SU-DHL-6 (cell line): ENCODE measurements around the gene SOX13.
"Not testable (repeated sequence)": the region's sequence is repeated elsewhere in the genome, so short reads cannot be mapped to it uniquely, and the experiment has no call there.

Experiments used
- H2AFZ ChIP-seq: fragments of 200-600 bp; sonication (generic); 2 replicates; pipeline ENCODE4 v1.6.1; 2014; ENCODE audit warnings: low read depth, mild to moderate bottlenecking, moderate library complexity, mixed read lengths, antibody characterized with exemption, low read length; ENCODE audit not compliant: severe bottlenecking
- H3F3A ChIP-seq: fragments of 200-600 bp; shearing (Covaris generic); 2 replicates; pipeline ENCODE4 v1.6.0; 2016; ENCODE audit warnings: antibody characterized with exemption, mild to moderate bottlenecking; ENCODE audit not compliant: insufficient read depth
- H3K27ac ChIP-seq: fragments of 200-600 bp; sonication (generic); 2 replicates; pipeline ENCODE4 v1.5.1; 2016; ENCODE audit warnings: low read depth, mild to moderate bottlenecking, low read length, moderate library complexity, mixed read lengths
- H3K27me3 ChIP-seq: fragments of 200-600 bp; sonication (generic), shearing (Covaris generic); 2 replicates; pipeline ENCODE4 v1.6.0; 2014; ENCODE audit warnings: mild to moderate bottlenecking, low read length
- H3K36me3 ChIP-seq: fragments of 200-600 bp; sonication (generic); 2 replicates; pipeline ENCODE4 v1.6.1; 2014; ENCODE audit warnings: mild to moderate bottlenecking, low read length, mixed read lengths
- H3K4me2 ChIP-seq: fragments of 300-600, 200-600 bp; shearing (Covaris generic), sonication (generic); 2 replicates; pipeline ENCODE4 v1.6.0; 2014; ENCODE audit warnings: low read length, low read depth, mild to moderate bottlenecking; ENCODE audit not compliant: poor library complexity, severe bottlenecking
- H3K4me3 ChIP-seq: fragments of 200-600 bp; sonication (generic); 2 replicates; pipeline ENCODE4 v1.5.1; 2014; ENCODE audit warnings: antibody characterized with exemption, low read length, mild to moderate bottlenecking, mixed read lengths; ENCODE audit not compliant: insufficient read depth, poor library complexity, severe bottlenecking
- H3K79me2 ChIP-seq: fragments of 200-600 bp; sonication (generic); 2 replicates; pipeline ENCODE4 v1.6.1; 2014; ENCODE audit warnings: mild to moderate bottlenecking, low read length, moderate library complexity; ENCODE audit not compliant: insufficient read depth
- H3K9ac ChIP-seq: fragments of 200-600 bp; sonication (generic); 2 replicates; pipeline ENCODE4 v1.7.0; 2014; ENCODE audit warnings: mild to moderate bottlenecking, low read length
- H3K9me2 ChIP-seq: fragments of 200-600 bp; sonication (generic); replicated peaks from 2 replicates; pipeline ENCODE4 v1.6.1; 2014; ENCODE audit warnings: low read length; ENCODE audit not compliant: insufficient read depth
- H3K9me3 ChIP-seq: fragments of 200-600 bp; sonication (generic); 2 replicates; pipeline ENCODE4 v1.6.1; 2014; ENCODE audit warnings: low read length, mixed read lengths; ENCODE audit not compliant: insufficient read depth
- H4K20me1 ChIP-seq: fragments of 200-600 bp; sonication (generic); 2 replicates; pipeline ENCODE4 v1.6.1; 2014; ENCODE audit warnings: low read depth, mild to moderate bottlenecking, antibody characterized with exemption, low read length, moderate library complexity, mixed read lengths
- CTCF ChIP-seq: fragments of 200-600 bp; sonication (generic); IDR thresholded peaks from one replicate; pipeline ENCODE4 v1.5.1; 2017; ENCODE audit warnings: antibody characterized with exemption, mild to moderate bottlenecking, low read length, moderate library complexity; ENCODE audit not compliant: insufficient read depth, poor library complexity, severe bottlenecking
- EZH2phosphoT487 ChIP-seq: fragments of 200-600 bp; sonication (generic), shearing (Covaris generic); conservative IDR thresholded peaks from 2 replicates; pipeline ENCODE4 v1.6.1; 2018; ENCODE audit warnings: mild to moderate bottlenecking, antibody characterized with exemption, low read length, moderate library complexity, mixed read lengths

The SOX13 gene

GRCh38 chr1:204087893-204088528 is 15.1 kb downstream of the SOX13 start:
- no peak for TF ChIP-seq EZH2phosphoT487
- no peak for TF ChIP-seq CTCF
- H3K79me2 ChIP-seq: no peaks in the 10 kb centered on the region
- H3K27ac ChIP-seq: no peak overlapping the region
- no peak overlapping the region for H3K9ac ChIP-seq
- H3K27me3 ChIP-seq: no peaks in the 10 kb centered on the region
- H3F3A ChIP-seq: no peaks in the 10 kb centered on the region
- H3K4me3 ChIP-seq: no peak overlapping the region
- no peaks in the 10 kb centered on the region for H3K36me3 ChIP-seq
- no peak overlapping the region for H2AFZ ChIP-seq
- H4K20me1 ChIP-seq: no peaks in the 10 kb centered on the region
- no peaks in the 10 kb centered on the region for H3K9me2 ChIP-seq
- H3K9me3 ChIP-seq: no peaks in the 10 kb centered on the region
- no peak overlapping the region for H3K4me2 ChIP-seq

DNA sequence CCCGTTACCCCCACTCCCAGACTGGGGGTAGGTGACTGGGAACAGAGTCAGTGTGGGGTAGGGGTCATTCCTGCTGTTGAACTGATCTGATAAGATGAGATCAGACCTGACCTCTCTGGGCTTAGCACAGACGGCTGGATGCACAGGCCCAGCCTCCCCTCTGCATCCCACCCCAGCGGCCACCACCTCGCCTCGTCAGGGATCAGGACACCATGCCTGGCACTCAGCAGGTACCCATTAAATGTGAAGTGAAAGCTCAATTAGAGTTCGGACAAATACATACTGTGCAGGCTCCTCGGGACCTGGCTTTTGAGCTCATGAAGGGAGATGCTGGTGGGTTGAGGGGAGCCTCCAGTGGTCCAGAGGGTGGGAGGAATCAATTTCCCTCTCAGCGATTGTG is 15.7 kb downstream of the SOX13 start:
- Histone ChIP-seq H3K9me3 (no peaks in the 10 kb centered on the region), H3K27me3 (no peaks in the 10 kb centered on the region), H2AFZ (no peak overlapping the region), H3K27ac (no peak overlapping the region), H4K20me1 (no peaks in the 10 kb centered on the region), H3K79me2 (no peaks in the 10 kb centered on the region), H3K4me2 (no peak overlapping the region), H3K4me3 (no peak overlapping the region), H3K9ac (no peak overlapping the region), H3F3A (no peaks in the 10 kb centered on the region), H3K9me2 (no peaks in the 10 kb centered on the region), H3K36me3 (no peaks in the 10 kb centered on the region)
- TF ChIP-seq EZH2phosphoT487: no peak
- no peak for TF ChIP-seq CTCF

GRCh38 chr1:204089044-204089751 is 16.3 kb downstream of the SOX13 start:
- no peak overlapping the region for H3K4me3 ChIP-seq
- H2AFZ ChIP-seq: no peak overlapping the region

DNA sequence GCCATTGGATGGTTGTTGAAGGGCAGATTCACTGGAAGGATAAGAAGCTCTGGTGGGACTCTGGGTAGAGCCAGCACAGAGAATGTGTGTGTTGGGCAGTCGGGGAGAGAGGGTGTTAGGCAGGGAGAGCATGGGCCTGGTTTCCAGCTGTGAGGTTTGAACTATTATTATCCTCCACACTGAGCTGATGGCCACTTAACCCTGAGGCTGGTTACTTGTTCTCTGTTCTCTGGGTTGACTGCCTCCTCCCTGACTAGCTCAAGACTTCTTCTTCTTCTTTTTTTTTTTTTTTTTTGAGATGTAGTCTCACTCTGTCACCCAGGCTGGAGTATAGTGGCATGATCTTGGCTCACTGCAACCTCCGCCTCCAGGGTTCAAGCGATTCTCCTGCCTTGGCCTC is 17.2 kb downstream of the SOX13 start:
- not testable (repeated sequence) for H3K9me2 ChIP-seq, H3F3A ChIP-seq, H3K27ac ChIP-seq, H3K79me2 ChIP-seq, H3K9ac ChIP-seq, H3K27me3 ChIP-seq, H4K20me1 ChIP-seq, H3K9me3 ChIP-seq, H3K36me3 ChIP-seq, H3K4me2 ChIP-seq, H3K4me3 ChIP-seq, H2AFZ ChIP-seq

More at GRCh38 chr1:204089044-204089751, 16.3 kb downstream of the SOX13 start:
- TF ChIP-seq EZH2phosphoT487: no peak
- TF ChIP-seq CTCF: no peak
- H3K27me3 ChIP-seq: no peaks in the 10 kb centered on the region
- no peaks in the 10 kb centered on the region for H3K36me3 ChIP-seq
- no peaks in the 10 kb centered on the region for H3F3A ChIP-seq
- H3K79me2 ChIP-seq: no peaks in the 10 kb centered on the region
- no peaks in the 10 kb centered on the region for H3K9me2 ChIP-seq
- H3K9me3 ChIP-seq: no peaks in the 10 kb centered on the region
- H4K20me1 ChIP-seq: no peaks in the 10 kb centered on the region
- no peak overlapping the region for H3K9ac ChIP-seq
- H3K27ac ChIP-seq: no peak overlapping the region
- no peak overlapping the region for H3K4me2 ChIP-seq
